Esophagus muscularis mucosa (tissue), 4 donors: ENCODE data around the gene HSCB.

Source experiments
- EP300 ChIP-seq: sonication (generic); formaldehyde crosslinking; IDR thresholded peaks from one replicate; pipeline ENCODE4 v1.6.1; 2017; ENCODE audit warnings: antibody characterized with exemption
- POLR2A ChIP-seq: fragments of 450-650 bp; IDR thresholded peaks from one replicate; pipeline ENCODE4 v1.6.1; 2017; ENCODE audit warnings: antibody characterized with exemption, moderate library complexity, mild to moderate bottlenecking, low read depth
- POLR2AphosphoS5 ChIP-seq, 2 donors: sonication (generic); formaldehyde crosslinking; IDR thresholded peaks; one replicate each; pipeline ENCODE4 v1.6.1; 2017; ENCODE audit warnings: antibody characterized with exemption in 2 of 2
- TF ChIP-seq, protein P1 (sequence below), 3 experiments: fragments of 200-600 bp in 2 of 3; fragments of 450-650 bp in 1 of 3; sonication (generic) in 2 of 3; IDR thresholded peaks; one replicate each; pipeline ENCODE4 v1.5.1; 2017 to 2019; ENCODE audit warnings: antibody characterized with exemption in 3 of 3, mild to moderate bottlenecking in 2 of 3, moderate library complexity in 1 of 3

GRCh38 chr22:28716686-28717085 is 25.2 kb upstream of the HSCB start:
- TF ChIP-seq POLR2A (no peak), POLR2AphosphoS5 (IDR thresholded peaks at IDR 0.05) (no peak), EP300 (no peak)
- TF ChIP-seq, protein P1, sequence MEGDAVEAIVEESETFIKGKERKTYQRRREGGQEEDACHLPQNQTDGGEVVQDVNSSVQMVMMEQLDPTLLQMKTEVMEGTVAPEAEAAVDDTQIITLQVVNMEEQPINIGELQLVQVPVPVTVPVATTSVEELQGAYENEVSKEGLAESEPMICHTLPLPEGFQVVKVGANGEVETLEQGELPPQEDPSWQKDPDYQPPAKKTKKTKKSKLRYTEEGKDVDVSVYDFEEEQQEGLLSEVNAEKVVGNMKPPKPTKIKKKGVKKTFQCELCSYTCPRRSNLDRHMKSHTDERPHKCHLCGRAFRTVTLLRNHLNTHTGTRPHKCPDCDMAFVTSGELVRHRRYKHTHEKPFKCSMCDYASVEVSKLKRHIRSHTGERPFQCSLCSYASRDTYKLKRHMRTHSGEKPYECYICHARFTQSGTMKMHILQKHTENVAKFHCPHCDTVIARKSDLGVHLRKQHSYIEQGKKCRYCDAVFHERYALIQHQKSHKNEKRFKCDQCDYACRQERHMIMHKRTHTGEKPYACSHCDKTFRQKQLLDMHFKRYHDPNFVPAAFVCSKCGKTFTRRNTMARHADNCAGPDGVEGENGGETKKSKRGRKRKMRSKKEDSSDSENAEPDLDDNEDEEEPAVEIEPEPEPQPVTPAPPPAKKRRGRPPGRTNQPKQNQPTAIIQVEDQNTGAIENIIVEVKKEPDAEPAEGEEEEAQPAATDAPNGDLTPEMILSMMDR (IDR thresholded peaks at IDR 0.05), result no peak
